H1 (cell line): ENCODE results near the gene DGKD. TPM values are rescaled to one million over a fixed set of nuclear protein-coding genes. Genes with fewer than 3 reads are reported as not detected.

Experiments used
- ASH2L ChIP-seq: fragments of 200-600, 300-600 bp; sonication (generic); IDR thresholded peaks from one replicate; pipeline ENCODE4 v1.7.1; 2017; ENCODE audit warnings: low read length
- BCL11A ChIP-seq, 2 experiments: IDR thresholded peaks; one replicate each; pipeline ENCODE4 v1.6.1; 2011; ENCODE audit warnings: low read depth in 2 of 2, low read length in 2 of 2, mild to moderate bottlenecking in 2 of 2
- EP300 ChIP-seq, 2 experiments: IDR thresholded peaks; 1 replicate in 1 of 2; 2 replicates in 1 of 2; pipeline ENCODE4 v1.6.1; 2011 to 2012; ENCODE audit warnings: low read depth in 2 of 2, low read length in 2 of 2, mild to moderate bottlenecking in 2 of 2, borderline replicate concordance in 1 of 2, inconsistent platforms in 1 of 2, moderate library complexity in 1 of 2
- JUN ChIP-seq: IDR thresholded peaks from 2 replicates; pipeline ENCODE4 v1.6.1; 2011; ENCODE audit warnings: low read depth, mild to moderate bottlenecking, improper control_type of control experiment, low read length
- KDM1A ChIP-seq: fragments of 200-600, 300-600 bp; sonication (generic); IDR thresholded peaks from 2 replicates; pipeline ENCODE4 v1.7.1; 2016; ENCODE audit warnings: mild to moderate bottlenecking, low read length, borderline replicate concordance
- MAFK ChIP-seq: IDR thresholded peaks from 2 replicates; pipeline ENCODE4 v1.6.1; 2012; ENCODE audit warnings: low read depth, mild to moderate bottlenecking, improper control_type of control experiment, low read length
- POU5F1 ChIP-seq: IDR thresholded peaks from 2 replicates; pipeline ENCODE4 v1.6.1; 2011; ENCODE audit warnings: low read depth, mild to moderate bottlenecking, low read length, moderate library complexity
- RNF2 ChIP-seq: fragments of 200-900, 300-1000 bp; sonication (generic); IDR thresholded peaks from 2 replicates; pipeline ENCODE4 v1.7.1; 2016; ENCODE audit warnings: borderline replicate concordance, low read depth, mild to moderate bottlenecking, antibody characterized with exemption, low read length; ENCODE audit not compliant: poor library complexity, severe bottlenecking; ENCODE audit errors: missing control alignments
- TAF1 ChIP-seq: IDR thresholded peaks from 2 replicates; pipeline ENCODE4 v1.6.1; 2011; ENCODE audit warnings: mild to moderate bottlenecking, low read depth, low read length
- TBP ChIP-seq: IDR thresholded peaks from 2 replicates; pipeline ENCODE4 v1.6.1; 2011; ENCODE audit warnings: low read depth, low read length, improper control_type of control experiment
- TEAD4 ChIP-seq: IDR thresholded peaks from 2 replicates; pipeline ENCODE4 v1.6.1; 2012; ENCODE audit warnings: low read depth, low read length, inconsistent platforms, mixed read lengths
- YY1 ChIP-seq: IDR thresholded peaks from 2 replicates; pipeline ENCODE4 v1.6.1; 2011; ENCODE audit warnings: low read depth, mild to moderate bottlenecking, low read length
- polyA plus RNA-seq, 7 experiments: library from polyadenylated mRNA; depleted of rRNA in 3 of 7; stranded (reverse) in 5 of 7; unstranded in 2 of 7; fragments of >200 nt in 5 of 7; fragments of 200-250 nt in 2 of 7; gene quantifications; 1 replicate in 5 of 7; 2 replicates in 1 of 7; 4 replicates in 1 of 7; pipeline versions ENCODE4 v1.2.1 to v1.2.3, GENCODE V29; 2011 to 2013; ENCODE audit warnings: missing spikeins in 2 of 7, mixed read lengths in 2 of 7
- total RNA-seq: library from RNA; stranded (reverse); fragmentation: NEBNext Ultra II Directional; extraction: Animal tissue kit (Norgen Biotek cat#: 25700); gene quantifications from 2 replicates; pipeline ENCODE4 v1.2.1, GENCODE V29; 2021

The DGKD gene
- total and polyA plus RNA-seq, 2 of the 8 experiments (the other 6 are each of a cell fraction or from before 2014, with no cell fraction given): 7.7 to 30.9 TPM

DNA sequence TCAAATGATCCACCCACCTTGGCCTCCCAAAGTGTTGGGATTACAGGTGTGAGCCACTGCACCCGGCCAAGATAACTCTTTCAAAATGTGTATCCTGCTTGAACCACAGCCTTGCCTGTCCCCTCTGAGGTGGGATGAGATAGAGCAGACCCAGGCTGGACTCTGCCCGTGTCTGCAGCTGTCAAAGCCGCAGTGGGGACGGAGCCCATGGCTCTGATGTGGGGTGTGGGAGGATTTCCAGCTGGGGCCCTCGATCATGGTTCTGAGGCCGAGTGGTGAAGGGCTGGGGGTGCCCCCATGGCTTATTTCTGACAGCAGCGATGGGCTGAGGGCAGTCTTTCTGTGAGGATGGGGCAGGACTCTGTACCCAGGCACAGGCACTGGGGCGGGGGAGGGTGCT, 104.5 kb downstream of the DGKD start (continued):
- TF ChIP-seq RNF2 (no peak), EP300 (IDR thresholded peaks at IDR 0.05; ENCODE audit: borderline replicate concordance in 1 of 2, low read depth in 2 of 2, low read length in 2 of 2) (no peak), MAFK (no peak), BCL11A (IDR thresholded peaks at IDR 0.05; ENCODE audit: low read depth in 2 of 2, low read length in 2 of 2) (no peak), JUN (no peak), TEAD4 (no peak), TBP (no peak), KDM1A (no peak), POU5F1 (no peak), YY1 (no peak), ASH2L (no peak), TAF1 (no peak)
